HCT116 (cell line): ENCODE results near the gene IL21R. TPM values are rescaled to one million over a fixed set of nuclear protein-coding genes. Genes with fewer than 3 reads are reported as not detected.

Experiments used
- ATAC-seq: fragments of 200-7000 bp; cut with Tn5 transposase; 2 replicates; pipeline ENCODE4 v1.9.1; 2020; ENCODE audit warnings: mild to moderate bottlenecking, moderate library complexity
- BruUV-seq: library from RNA; stranded (reverse); fragments of 400-500 nt; replicated peaks from 2 replicates; lab custom pipeline; 2021; lab: Mats Ljungman, UMichigan
- CTCF ChIA-PET: fragments of 300-600 bp; sonication (Branson Sonifier 250); formaldehyde crosslinking; loops from one replicate; lab custom pipeline; 2021; ENCODE audit warnings: antibody characterized with exemption; lab: Charles Lee
- POLR2A ChIA-PET: fragments of 300-600, 350-600 bp; sonication (Branson Sonifier 250); formaldehyde crosslinking; loops from one replicate; lab custom pipeline; 2021; ENCODE audit warnings: antibody characterized with exemption; lab: Charles Lee
- RAD21 ChIA-PET, 2 experiments: fragments of 300-600 bp; sonication (Branson Sonifier 250); formaldehyde crosslinking; loops; one replicate each; lab custom pipeline; 2023; ENCODE audit warnings: low total read pairs in 2 of 2; ENCODE audit not compliant: uncharacterized antibody in 2 of 2, unreplicated experiment in 2 of 2, low non-redundant PET in 1 of 2; lab: Charles Lee
- DNase-seq: peaks from one replicate; pipeline ENCODE4 v3.0.0-alpha.2; 2010; ENCODE audit warnings: low read depth, low spot score
- H2AFZ ChIP-seq: fragments of 200-600 bp; shearing (Covaris generic), sonication (generic); 2 replicates; pipeline ENCODE4 v1.6.1; 2017; ENCODE audit warnings: low read depth, mixed run types, mixed read lengths, antibody characterized with exemption, low read length; ENCODE audit not compliant: poor library complexity, severe bottlenecking
- H3K27ac ChIP-seq: 2 replicates; pipeline ENCODE4 v1.5.1; 2012; ENCODE audit warnings: low read depth, low read length
- H3K27me3 ChIP-seq: fragments of 200-600 bp; sonication (generic); 2 replicates; pipeline ENCODE4 v1.6.1; 2016; ENCODE audit warnings: mixed run types, low read length, mixed read lengths; ENCODE audit not compliant: insufficient read depth
- H3K36me3 ChIP-seq, 2 experiments: fragments of 200-500 bp in 1 of 2; fragments of 200-600 bp in 1 of 2; sonication (Bioruptor generic) in 1 of 2; sonication (generic) in 1 of 2; 2 replicates each; pipeline versions ENCODE4 v1.5.1 to v1.6.1; 2014 to 2016; ENCODE audit warnings: low read length in 2 of 2, inconsistent platforms in 1 of 2, mixed read lengths in 1 of 2, mixed run types in 1 of 2; ENCODE audit not compliant: insufficient read depth in 2 of 2, control insufficient read depth in 1 of 2
- H3K4me1 ChIP-seq, 2 experiments: fragments of 200-600 bp in 1 of 2; sonication (generic) in 1 of 2; 2 replicates each; pipeline versions ENCODE4 v1.5.1 to v1.6.1; 2012 to 2017; ENCODE audit warnings: low read length in 2 of 2, inconsistent platforms in 1 of 2, mild to moderate bottlenecking in 1 of 2, mixed read lengths in 1 of 2, mixed run types in 1 of 2, moderate library complexity in 1 of 2; ENCODE audit not compliant: insufficient read depth in 2 of 2, control insufficient read depth in 1 of 2
- H3K4me2 ChIP-seq: fragments of 200-600 bp; sonication (generic); 2 replicates; pipeline ENCODE4 v1.6.1; 2017; ENCODE audit warnings: mixed run types, low read length, mixed read lengths
- H3K4me3 ChIP-seq, 2 experiments: fragments of 200-600 bp in 1 of 2; sonication (generic) in 1 of 2; replicated peaks in 1 of 2; 2 replicates each; pipeline ENCODE4 v1.5.1; 2011 to 2016; ENCODE audit warnings: low read length in 2 of 2, control low read depth in 1 of 2, low read depth in 1 of 2, mild to moderate bottlenecking in 1 of 2, mixed read lengths in 1 of 2, mixed run types in 1 of 2
- H3K79me2 ChIP-seq: fragments of 200-600 bp; sonication (generic); 2 replicates; pipeline ENCODE4 v1.6.1; 2017; ENCODE audit warnings: mild to moderate bottlenecking, mixed run types, low read length, moderate library complexity, mixed read lengths; ENCODE audit not compliant: insufficient read depth
- H3K9ac ChIP-seq: fragments of 200-600 bp; sonication (generic); 2 replicates; pipeline ENCODE4 v1.6.1; 2016; ENCODE audit warnings: low read length, mixed read lengths
- H3K9me2 ChIP-seq: fragments of 200-600 bp; sonication (generic), shearing (Covaris generic); 2 replicates; pipeline ENCODE4 v1.6.1; 2017; ENCODE audit warnings: mixed run types, mild to moderate bottlenecking, moderate library complexity; ENCODE audit not compliant: insufficient read depth
- H3K9me3 ChIP-seq, 2 experiments: fragments of 200-500 bp in 1 of 2; fragments of 200-600 bp in 1 of 2; sonication (Bioruptor generic) in 1 of 2; sonication (generic) in 1 of 2; 2 replicates each; pipeline ENCODE4 v1.6.1; 2014 to 2017; ENCODE audit warnings: low read length in 2 of 2, mixed read lengths in 2 of 2, inconsistent platforms in 1 of 2, low read depth in 1 of 2, mild to moderate bottlenecking in 1 of 2, mixed run types in 1 of 2, moderate library complexity in 1 of 2; ENCODE audit not compliant: control insufficient read depth in 1 of 2, insufficient read depth in 1 of 2
- H4K20me1 ChIP-seq: fragments of 200-600 bp; sonication (generic), shearing (Covaris generic); 2 replicates; pipeline ENCODE4 v1.6.1; 2017; ENCODE audit warnings: mixed run types, mild to moderate bottlenecking, moderate library complexity; ENCODE audit not compliant: insufficient read depth
- CEBPB ChIP-seq: IDR thresholded peaks from 2 replicates; pipeline ENCODE4 v1.6.1; 2012; ENCODE audit warnings: low read depth
- ELF1 ChIP-seq: IDR thresholded peaks from 2 replicates; pipeline ENCODE4 v1.6.1; 2012; ENCODE audit warnings: low read depth, borderline replicate concordance
- FOSL1 ChIP-seq: IDR thresholded peaks from 2 replicates; pipeline ENCODE4 v1.6.1; 2012; ENCODE audit warnings: low read depth
- JUND ChIP-seq: IDR thresholded peaks from 2 replicates; pipeline ENCODE4 v1.6.1; 2012
- RAD21 ChIP-seq: IDR thresholded peaks from 2 replicates; pipeline ENCODE4 v1.6.1; 2012; ENCODE audit warnings: low read depth, mild to moderate bottlenecking
- SIN3A ChIP-seq: IDR thresholded peaks from 2 replicates; pipeline ENCODE4 v1.6.1; 2012; ENCODE audit warnings: low read depth
- SP1 ChIP-seq: IDR thresholded peaks from 2 replicates; pipeline ENCODE4 v1.6.1; 2012; ENCODE audit warnings: low read depth
- SRF ChIP-seq: IDR thresholded peaks from 2 replicates; pipeline ENCODE4 v1.6.1; 2012; ENCODE audit warnings: low read depth
- TCF7L2 ChIP-seq: IDR thresholded peaks from 2 replicates; pipeline ENCODE4 v1.7.0; 2011; ENCODE audit warnings: borderline replicate concordance, inconsistent platforms; ENCODE audit not compliant: insufficient read depth, insufficient read length; ENCODE audit errors: extremely low read depth
- ZFX ChIP-seq: fragments of 450-650 bp; IDR thresholded peaks from 2 replicates; pipeline ENCODE4 v1.6.1; 2017
- ZNF274 ChIP-seq: fragments of 200-500 bp; sonication (Bioruptor generic); IDR thresholded peaks from 2 replicates; pipeline ENCODE4 v1.6.1; 2014; ENCODE audit warnings: mild to moderate bottlenecking, low read depth, low read length, inconsistent platforms
- intact Hi-C: fragments of 100-400 bp; cut with micrococcal nuclease; formaldehyde crosslinking; loops from 2 replicates; pipeline ENCODE4 v1.10.0; 2022
- total RNA-seq: library from RNA; stranded (reverse); gene quantifications from one replicate; pipeline ENCODE4 v1.2.1, GENCODE V29; 2021; ENCODE audit not compliant: unreplicated experiment
- TF ChIP-seq, protein P1 (sequence below): IDR thresholded peaks from 2 replicates; pipeline ENCODE4 v1.6.1; 2012
- TF ChIP-seq, protein P2 (sequence below): IDR thresholded peaks from 2 replicates; pipeline ENCODE4 v1.6.1; 2012; ENCODE audit warnings: low read depth
- TF ChIP-seq, protein P3 (sequence below): IDR thresholded peaks from 2 replicates; pipeline ENCODE4 v1.6.1; 2011; ENCODE audit warnings: mild to moderate bottlenecking, low read length, moderate library complexity; ENCODE audit not compliant: insufficient replicate concordance; ENCODE audit errors: extremely low read depth

The IL21R gene
- total RNA-seq, 1 experiment from 2014 or later: 1.2 TPM

DNA sequence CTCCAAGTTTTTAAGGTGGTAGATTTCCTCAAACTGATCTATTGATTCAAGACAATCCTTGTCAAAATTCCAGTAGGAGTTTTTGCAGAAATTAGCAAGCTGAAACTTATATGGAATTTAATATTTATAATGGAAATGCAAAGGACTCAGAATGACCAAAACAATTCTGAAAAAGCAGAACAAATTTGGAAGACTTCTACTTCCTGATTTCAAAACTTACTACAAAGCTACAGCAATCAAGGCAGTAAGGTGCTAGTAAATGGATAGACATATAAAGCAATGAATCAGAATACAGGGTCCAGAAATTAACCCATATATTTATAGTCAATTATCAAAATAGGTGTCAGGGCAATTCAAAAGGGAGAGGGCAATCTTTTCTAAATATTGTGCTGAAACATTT, 11.8 kb upstream of the IL21R start:
- H3K27me3 ChIP-seq: no peaks in the 10 kb centered on the region
- DNase-seq (no peak), ATAC-seq (no peak)
- no peaks in the 10 kb centered on the region for H3K4me1 ChIP-seq
- CTCF ChIA-PET: no interaction called here
- H3K9me2 ChIP-seq: no peaks in the 10 kb centered on the region
- RAD21 ChIA-PET: no interaction called here
- POLR2A ChIA-PET: no interaction called here
- H3K9me3 ChIP-seq: no peaks in the 10 kb centered on the region
- BruUV-seq: no TSS peak
- no peak overlapping the region for H3K4me3 ChIP-seq
- no peaks in the 10 kb centered on the region for H3K36me3 ChIP-seq
- TF ChIP-seq, protein P1, sequence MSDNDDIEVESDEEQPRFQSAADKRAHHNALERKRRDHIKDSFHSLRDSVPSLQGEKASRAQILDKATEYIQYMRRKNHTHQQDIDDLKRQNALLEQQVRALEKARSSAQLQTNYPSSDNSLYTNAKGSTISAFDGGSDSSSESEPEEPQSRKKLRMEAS: no peak
- no peak for TF ChIP-seq ELF1
- H3K79me2 ChIP-seq: no peaks in the 10 kb centered on the region
- intact Hi-C loops: no loop called here
- no peaks in the 10 kb centered on the region for H4K20me1 ChIP-seq
- no peak overlapping the region for H3K4me2 ChIP-seq
- H3K27ac ChIP-seq: no peak overlapping the region
- no peak overlapping the region for H3K9ac ChIP-seq
- no peak overlapping the region for H2AFZ ChIP-seq

DNA sequence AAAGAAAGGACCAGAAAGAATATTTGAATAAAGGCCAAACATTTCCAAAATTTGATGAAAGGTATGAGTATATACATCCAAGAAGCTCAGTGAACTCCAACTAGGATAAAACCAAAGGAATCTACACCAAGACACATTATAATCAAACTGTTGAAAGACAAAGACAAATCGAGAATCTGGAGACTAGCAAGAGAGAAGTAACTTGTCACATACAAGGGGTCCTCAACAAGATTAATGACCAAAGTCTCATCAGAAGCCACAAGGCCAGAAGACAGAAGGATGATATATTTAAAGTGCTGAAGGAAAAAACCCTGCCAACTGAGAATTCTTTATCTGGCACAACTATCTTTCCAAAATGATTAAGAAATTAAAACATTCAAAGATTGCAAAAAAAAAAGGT, 9.3 kb upstream of the IL21R start:
- H3K4me2 ChIP-seq: no peak overlapping the region
- intact Hi-C loops: no loop called here
- no peak for TF ChIP-seq FOSL1
- no peak for TF ChIP-seq SP1
- TF ChIP-seq JUND: no peak
- TF ChIP-seq TCF7L2: no peak
- TF ChIP-seq, protein P1: no peak
- TF ChIP-seq ZNF274: no peak
- no peak for TF ChIP-seq SIN3A
- no peak for TF ChIP-seq SRF
- TF ChIP-seq RAD21: no peak
- TF ChIP-seq ELF1: no peak
- TF ChIP-seq, protein P2, sequence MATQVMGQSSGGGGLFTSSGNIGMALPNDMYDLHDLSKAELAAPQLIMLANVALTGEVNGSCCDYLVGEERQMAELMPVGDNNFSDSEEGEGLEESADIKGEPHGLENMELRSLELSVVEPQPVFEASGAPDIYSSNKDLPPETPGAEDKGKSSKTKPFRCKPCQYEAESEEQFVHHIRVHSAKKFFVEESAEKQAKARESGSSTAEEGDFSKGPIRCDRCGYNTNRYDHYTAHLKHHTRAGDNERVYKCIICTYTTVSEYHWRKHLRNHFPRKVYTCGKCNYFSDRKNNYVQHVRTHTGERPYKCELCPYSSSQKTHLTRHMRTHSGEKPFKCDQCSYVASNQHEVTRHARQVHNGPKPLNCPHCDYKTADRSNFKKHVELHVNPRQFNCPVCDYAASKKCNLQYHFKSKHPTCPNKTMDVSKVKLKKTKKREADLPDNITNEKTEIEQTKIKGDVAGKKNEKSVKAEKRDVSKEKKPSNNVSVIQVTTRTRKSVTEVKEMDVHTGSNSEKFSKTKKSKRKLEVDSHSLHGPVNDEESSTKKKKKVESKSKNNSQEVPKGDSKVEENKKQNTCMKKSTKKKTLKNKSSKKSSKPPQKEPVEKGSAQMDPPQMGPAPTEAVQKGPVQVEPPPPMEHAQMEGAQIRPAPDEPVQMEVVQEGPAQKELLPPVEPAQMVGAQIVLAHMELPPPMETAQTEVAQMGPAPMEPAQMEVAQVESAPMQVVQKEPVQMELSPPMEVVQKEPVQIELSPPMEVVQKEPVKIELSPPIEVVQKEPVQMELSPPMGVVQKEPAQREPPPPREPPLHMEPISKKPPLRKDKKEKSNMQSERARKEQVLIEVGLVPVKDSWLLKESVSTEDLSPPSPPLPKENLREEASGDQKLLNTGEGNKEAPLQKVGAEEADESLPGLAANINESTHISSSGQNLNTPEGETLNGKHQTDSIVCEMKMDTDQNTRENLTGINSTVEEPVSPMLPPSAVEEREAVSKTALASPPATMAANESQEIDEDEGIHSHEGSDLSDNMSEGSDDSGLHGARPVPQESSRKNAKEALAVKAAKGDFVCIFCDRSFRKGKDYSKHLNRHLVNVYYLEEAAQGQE: no peak
- TF ChIP-seq ZFX: no peak
- TF ChIP-seq, protein P3, sequence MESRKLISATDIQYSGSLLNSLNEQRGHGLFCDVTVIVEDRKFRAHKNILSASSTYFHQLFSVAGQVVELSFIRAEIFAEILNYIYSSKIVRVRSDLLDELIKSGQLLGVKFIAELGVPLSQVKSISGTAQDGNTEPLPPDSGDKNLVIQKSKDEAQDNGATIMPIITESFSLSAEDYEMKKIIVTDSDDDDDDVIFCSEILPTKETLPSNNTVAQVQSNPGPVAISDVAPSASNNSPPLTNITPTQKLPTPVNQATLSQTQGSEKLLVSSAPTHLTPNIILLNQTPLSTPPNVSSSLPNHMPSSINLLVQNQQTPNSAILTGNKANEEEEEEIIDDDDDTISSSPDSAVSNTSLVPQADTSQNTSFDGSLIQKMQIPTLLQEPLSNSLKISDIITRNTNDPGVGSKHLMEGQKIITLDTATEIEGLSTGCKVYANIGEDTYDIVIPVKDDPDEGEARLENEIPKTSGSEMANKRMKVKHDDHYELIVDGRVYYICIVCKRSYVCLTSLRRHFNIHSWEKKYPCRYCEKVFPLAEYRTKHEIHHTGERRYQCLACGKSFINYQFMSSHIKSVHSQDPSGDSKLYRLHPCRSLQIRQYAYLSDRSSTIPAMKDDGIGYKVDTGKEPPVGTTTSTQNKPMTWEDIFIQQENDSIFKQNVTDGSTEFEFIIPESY: no peak
- TF ChIP-seq CEBPB: no peak

More for the DNA sequence above, 9.3 kb upstream of the IL21R start:
- ChIA-PET CTCF (no interaction called here), RAD21 (no interaction called here), POLR2A (no interaction called here)
- no peaks in the 10 kb centered on the region for H3K9me2 ChIP-seq
- no peak overlapping the region for H3K27ac ChIP-seq
- no peak for ATAC-seq
- no peak for DNase-seq
- no peak overlapping the region for H3K9ac ChIP-seq
- H4K20me1 ChIP-seq: no peaks in the 10 kb centered on the region
- H3K4me1 ChIP-seq: no peaks in the 10 kb centered on the region
- no peaks in the 10 kb centered on the region for H3K27me3 ChIP-seq
- H3K36me3 ChIP-seq: no peaks in the 10 kb centered on the region
- no peak overlapping the region for H3K4me3 ChIP-seq
- no peaks in the 10 kb centered on the region for H3K9me3 ChIP-seq
- no peaks in the 10 kb centered on the region for H3K79me2 ChIP-seq
- no peak overlapping the region for H2AFZ ChIP-seq
- BruUV-seq: no TSS peak
